Superior temporal gyrus (tissue), 1 donor: Measurements from ENCODE around the gene ANO9.

Experiments
- DNase-seq: peaks from one replicate; pipeline ENCODE4 v3.0.0-alpha.2; 2016; ENCODE audit errors: extremely low spot score

The ANO9 gene

GRCh38 chr11:441418-442274 lies at the start of gene ANO9:
ANO9 (minus strand) TSS chr11:442011; CDS start chr11:441926, 85 bp downstream.
- no peak for DNase-seq

- no peak for DNase-seq
Observed at GRCh38 chr11:491358-491757, 49.5 kb upstream of the ANO9 start.

GRCh38 chr11:490930-491260 lies 49.1 kb upstream of the ANO9 start:
- no peak for DNase-seq

GRCh38 chr11:490186-490929 lies 48.5 kb upstream of the ANO9 start:
- DNase-seq = no peak

GRCh38 chr11:489610-490185 lies 47.9 kb upstream of the ANO9 start:
- DNase-seq = no peak

GRCh38 chr11:488992-489391 lies 47.2 kb upstream of the ANO9 start:
- DNase-seq = peak; percentile 37

GRCh38 chr11:488579-488978 lies 46.8 kb upstream of the ANO9 start:
- DNase-seq = no peak

GRCh38 chr11:488062-488461 lies 46.3 kb upstream of the ANO9 start:
- DNase-seq = no peak

GRCh38 chr11:487571-488021 lies 45.8 kb upstream of the ANO9 start:
- DNase-seq = no peak

GRCh38 chr11:486189-486588 lies 44.4 kb upstream of the ANO9 start:
- no peak for DNase-seq

- no peak for DNase-seq
Observed at GRCh38 chr11:484616-485015, 42.8 kb upstream of the ANO9 start.

- DNase-seq = no peak
Observed at GRCh38 chr11:479311-479710, 37.5 kb upstream of the ANO9 start.

- DNase-seq = no peak
Observed at GRCh38 chr11:477052-477715, 35.4 kb upstream of the ANO9 start.

- DNase-seq = no peak
Observed at GRCh38 chr11:476416-476815, 34.6 kb upstream of the ANO9 start.

- DNase-seq = no peak
Observed at GRCh38 chr11:475941-476340, 34.1 kb upstream of the ANO9 start.

- no peak for DNase-seq
Observed at GRCh38 chr11:474914-475506, 33.2 kb upstream of the ANO9 start.

GRCh38 chr11:473962-474785 lies 32.4 kb upstream of the ANO9 start:
- no peak for DNase-seq

- DNase-seq = no peak
Observed at GRCh38 chr11:473415-473814, 31.6 kb upstream of the ANO9 start.

GRCh38 chr11:472816-473215 lies 31.0 kb upstream of the ANO9 start:
- no peak for DNase-seq

- DNase-seq = no peak
Observed at GRCh38 chr11:472272-472671, 30.5 kb upstream of the ANO9 start.
